OCI-LY7 (cell line): ENCODE results near the gene PTAFR.

ENCODE experiments used
- EZH2phosphoT487 ChIP-seq: fragments of 200-600 bp; sonication (generic); IDR thresholded peaks from 2 replicates; pipeline ENCODE4 v1.6.1; 2018; ENCODE audit warnings: low read depth, borderline replicate concordance, mild to moderate bottlenecking, mixed run types, antibody characterized with exemption, low read length, moderate library complexity, mixed read lengths
- TF ChIP-seq, protein P1 (sequence below): fragments of 200-600 bp; sonication (generic); conservative IDR thresholded peaks from 2 replicates; pipeline ENCODE4 v1.5.1; 2014; ENCODE audit warnings: mild to moderate bottlenecking, antibody characterized with exemption, low read length, moderate library complexity, mixed read lengths

DNA sequence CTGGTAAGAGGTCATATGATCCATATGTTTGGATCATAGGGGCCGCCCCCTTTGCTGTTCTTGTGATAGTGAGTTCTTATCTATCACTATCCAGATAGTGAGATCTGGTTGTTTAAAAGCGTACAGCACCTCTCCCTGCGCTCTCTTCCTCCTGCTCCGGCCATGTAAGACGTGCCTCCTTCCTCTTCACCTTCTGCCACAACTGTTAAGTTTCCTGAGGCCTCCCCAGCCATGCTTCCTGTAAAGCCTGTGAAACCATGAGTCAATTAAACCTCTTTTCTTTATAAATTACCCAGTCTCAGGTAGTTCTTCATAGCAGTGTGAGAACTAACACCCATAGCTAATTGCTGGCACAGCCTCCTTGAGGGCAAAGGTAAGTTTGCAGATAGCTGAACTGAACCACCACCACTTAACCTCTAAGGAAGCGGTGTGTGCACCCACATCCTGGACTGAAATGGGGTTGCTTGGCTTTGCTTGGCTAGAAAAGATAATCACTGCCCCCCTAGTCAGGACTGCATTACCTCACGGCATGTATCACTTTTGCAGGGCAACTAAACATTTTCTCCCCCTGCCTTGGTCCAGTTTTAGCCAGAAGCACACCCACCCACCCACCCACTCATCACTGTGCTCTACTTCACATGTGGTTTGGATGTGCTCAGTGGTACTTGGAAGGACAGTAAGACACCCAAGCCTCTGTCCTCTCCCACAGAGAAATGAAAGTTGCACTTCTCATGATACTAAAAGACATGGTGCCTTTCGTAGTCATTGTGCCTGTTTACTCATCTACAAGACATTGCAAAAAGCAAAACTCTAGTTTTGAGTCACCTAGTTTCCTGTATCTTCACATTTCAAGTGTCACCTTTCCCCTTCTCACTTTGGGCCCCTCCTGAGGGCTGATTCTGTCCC is 23.1 kb upstream of the PTAFR start:
- TF ChIP-seq, protein P1, sequence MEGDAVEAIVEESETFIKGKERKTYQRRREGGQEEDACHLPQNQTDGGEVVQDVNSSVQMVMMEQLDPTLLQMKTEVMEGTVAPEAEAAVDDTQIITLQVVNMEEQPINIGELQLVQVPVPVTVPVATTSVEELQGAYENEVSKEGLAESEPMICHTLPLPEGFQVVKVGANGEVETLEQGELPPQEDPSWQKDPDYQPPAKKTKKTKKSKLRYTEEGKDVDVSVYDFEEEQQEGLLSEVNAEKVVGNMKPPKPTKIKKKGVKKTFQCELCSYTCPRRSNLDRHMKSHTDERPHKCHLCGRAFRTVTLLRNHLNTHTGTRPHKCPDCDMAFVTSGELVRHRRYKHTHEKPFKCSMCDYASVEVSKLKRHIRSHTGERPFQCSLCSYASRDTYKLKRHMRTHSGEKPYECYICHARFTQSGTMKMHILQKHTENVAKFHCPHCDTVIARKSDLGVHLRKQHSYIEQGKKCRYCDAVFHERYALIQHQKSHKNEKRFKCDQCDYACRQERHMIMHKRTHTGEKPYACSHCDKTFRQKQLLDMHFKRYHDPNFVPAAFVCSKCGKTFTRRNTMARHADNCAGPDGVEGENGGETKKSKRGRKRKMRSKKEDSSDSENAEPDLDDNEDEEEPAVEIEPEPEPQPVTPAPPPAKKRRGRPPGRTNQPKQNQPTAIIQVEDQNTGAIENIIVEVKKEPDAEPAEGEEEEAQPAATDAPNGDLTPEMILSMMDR = no peak
- no peak for TF ChIP-seq EZH2phosphoT487
